Body of pancreas (tissue), 4 donors: Measurements from ENCODE around the gene ST3GAL5.

ENCODE experiments used
- CTCF ChIP-seq, 7 experiments: fragments of 450-650 bp in 4 of 7; fragments of 200-600 bp in 3 of 7; sonication (generic) in 3 of 7; IDR thresholded peaks; one replicate each; pipeline ENCODE4 v1.5.1; 2016 to 2019; ENCODE audit warnings: antibody characterized with exemption in 7 of 7
- POLR2A ChIP-seq, 3 donors: fragments of 450-650 bp; IDR thresholded peaks; one replicate each; pipeline ENCODE4 v1.6.1; 2016; ENCODE audit warnings: antibody characterized with exemption in 3 of 3, mild to moderate bottlenecking in 2 of 3

DNA sequence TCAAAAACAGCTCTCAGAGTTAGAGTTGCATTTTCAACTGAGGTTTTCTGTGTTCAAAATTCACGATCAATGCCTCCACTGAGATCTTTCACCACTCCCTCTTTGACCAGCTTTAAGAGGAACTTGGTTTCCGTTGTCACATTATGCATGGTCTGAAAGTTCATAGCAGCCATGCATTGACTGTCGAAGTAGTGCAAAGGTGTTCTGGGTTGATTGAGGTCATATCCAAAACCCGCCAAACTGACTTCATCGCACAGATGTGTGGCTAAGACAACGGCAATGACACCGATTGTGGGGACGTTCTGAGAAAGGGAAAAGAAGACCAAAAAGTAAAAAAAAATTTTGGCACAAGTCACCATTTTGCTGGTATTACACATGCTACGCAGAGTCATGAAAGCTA lies 48.7 kb downstream of the ST3GAL5 start:
- TF ChIP-seq CTCF (IDR thresholded peaks at IDR 0.05) (no peak), POLR2A (IDR thresholded peaks at IDR 0.05) (no peak)
